Lower leg skin (tissue), 4 donors: ENCODE results near the gene ITGA3. TPM values are rescaled to one million over a fixed set of nuclear protein-coding genes. Genes with fewer than 3 reads are reported as not detected.

Source experiments
- DNase-seq, 2 donors: peaks; one replicate each; pipeline ENCODE4 v3.0.0-alpha.2; 2019; ENCODE audit warnings: low spot score in 2 of 2
- H3K4me3 ChIP-seq: fragments of 200-600 bp; sonication (generic); 2 replicates; pipeline ENCODE4 v1.5.1; 2017; ENCODE audit warnings: mild to moderate bottlenecking, low read depth; ENCODE audit not compliant: poor library complexity, severe bottlenecking
- CTCF ChIP-seq, 3 donors: fragments of 450-650 bp; IDR thresholded peaks; one replicate each; pipeline ENCODE4 v1.5.1; 2016; ENCODE audit warnings: antibody characterized with exemption in 3 of 3, mild to moderate bottlenecking in 3 of 3, moderate library complexity in 2 of 3
- POLR2A ChIP-seq, 2 donors: fragments of 450-650 bp; IDR thresholded peaks; one replicate each; pipeline ENCODE4 v1.6.1; 2016 to 2017; ENCODE audit warnings: antibody characterized with exemption in 2 of 2, mild to moderate bottlenecking in 1 of 2, moderate library complexity in 1 of 2
- WGBS, 2 donors: methylation state at CpG; one replicate each; pipeline ENCODE4 v1.1.5; 2018; 5-methylcytosine and 5-hydroxymethylcytosine counted together
- intact Hi-C: fragments of 100-400 bp; cut with DNase I; formaldehyde crosslinking; loops from one replicate; pipeline ENCODE4 v1.15.0; 2023; ENCODE audit warnings: low total_unique reads
- total RNA-seq, 4 donors: library from RNA; depleted of rRNA; stranded (reverse); fragments of >200 nt; gene quantifications; one replicate each; pipeline ENCODE4 v1.1.0, GENCODE V29; 2016

Gene ITGA3
- total RNA-seq, 4 donors from 2014 or later = 99.7 to 148 (median 121) TPM

GRCh38 chr17:50093807-50094206, 37.9 kb downstream of the ITGA3 start:
- 15 to 23% methylated on average over 3 of the region's 3 CpGs for WGBS, 2 donors
- DNase-seq = no peak
- TF ChIP-seq CTCF (IDR thresholded peaks at IDR 0.05) (no peak), POLR2A (IDR thresholded peaks at IDR 0.05) (no peak)
- intact Hi-C loops = no loop called here
- H3K4me3 ChIP-seq = no peak overlapping the region

DNA sequence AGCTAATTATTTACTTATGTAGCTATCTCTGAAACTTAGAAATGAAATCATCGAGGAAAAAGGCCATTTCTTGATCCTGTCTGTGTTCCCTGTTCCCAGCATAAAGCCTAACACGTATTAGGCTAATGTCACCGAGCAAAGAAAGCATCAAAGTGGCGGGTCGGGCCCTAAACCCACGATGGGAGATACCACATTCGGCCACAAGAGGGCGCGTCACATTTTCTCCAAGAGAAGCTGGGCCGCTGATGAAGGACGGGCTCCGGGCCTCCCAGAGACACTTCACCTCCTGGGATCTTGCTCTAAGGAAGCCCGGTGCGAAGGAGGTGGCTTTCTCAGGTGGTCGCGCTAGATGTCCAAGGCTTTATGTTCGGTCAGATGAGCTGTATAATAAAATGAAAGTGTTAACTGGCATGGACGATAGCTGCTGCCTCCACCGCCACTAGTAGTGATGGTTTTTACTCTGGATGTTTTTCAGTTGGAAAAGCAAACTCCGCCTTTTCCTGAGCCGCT, 38.4 kb downstream of the ITGA3 start:
- 1 to 2% methylated on average over 21 of the region's 21 CpGs for WGBS, 2 donors
- TF ChIP-seq CTCF (IDR thresholded peaks at IDR 0.05) (peak in 2 of 3 donors; percentile 25 to 84), POLR2A (IDR thresholded peaks at IDR 0.05) (no peak)
- DNase-seq = peak; percentile 91 to 98
- peak overlapping the region; percentile 24 for H3K4me3 ChIP-seq
- intact Hi-C loops = no loop called here

GRCh38 chr17:50094753-50095619, 39.1 kb downstream of the ITGA3 start, which contains the start of gene PDK2:
PDK2 (plus strand) TSS chr17:50095351; CDS start chr17:50095436, 85 bp downstream.
- WGBS, 2 donors = 0% methylated on average over 53 to 68 of the region's 68 CpGs
- TF ChIP-seq CTCF (IDR thresholded peaks at IDR 0.05) (no peak), POLR2A (IDR thresholded peaks at IDR 0.05) (no peak)
- intact Hi-C loops = no loop called here
- DNase-seq = peak; percentile 97 to 99
- peak within 1 kb of the TSS; percentile 91 for H3K4me3 ChIP-seq

DNA sequence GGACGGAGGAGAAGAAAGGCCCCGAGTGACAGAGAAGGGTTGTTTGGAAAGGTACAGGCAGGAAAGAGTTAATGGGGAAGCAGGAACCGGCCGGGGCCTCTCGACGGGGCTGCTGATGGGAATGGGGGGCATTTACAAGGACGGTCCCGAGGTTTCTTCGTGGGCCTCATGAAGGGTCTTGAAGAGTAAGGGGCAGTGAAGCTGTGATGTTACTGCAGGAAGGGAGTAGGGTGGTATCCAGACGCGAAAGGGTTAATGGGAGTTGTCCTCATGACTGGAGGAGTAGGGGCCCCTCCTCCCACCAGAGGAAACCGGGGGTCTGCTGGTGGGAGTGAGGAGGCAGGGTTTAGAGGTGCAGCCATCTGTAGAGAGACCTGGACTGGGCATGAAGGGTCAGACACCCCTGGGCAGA, 39.7 kb downstream of the ITGA3 start:
- intact Hi-C loops = no loop called here
- 0 to 2% methylated on average over 12 of the region's 12 CpGs for whole genome bisulfite sequencing, 2 donors

GRCh38 chr17:50096092-50096491, 40.2 kb downstream of the ITGA3 start:
- DNase-seq = no peak
- TF ChIP-seq POLR2A (IDR thresholded peaks at IDR 0.05) (no peak), CTCF (IDR thresholded peaks at IDR 0.05) (no peak)
- intact Hi-C loops = no loop called here
- 13 to 35% methylated on average over 3 to 6 of the region's 6 CpGs for WGBS, 2 donors
- H3K4me3 ChIP-seq = peak overlapping the region; percentile 91

More for the DNA sequence above, 39.7 kb downstream of the ITGA3 start:
- peak overlapping the region; percentile 91 for H3K4me3 ChIP-seq
- TF ChIP-seq CTCF (IDR thresholded peaks at IDR 0.05) (no peak), POLR2A (IDR thresholded peaks at IDR 0.05) (no peak)
- no peak for DNase-seq
